IMR-90 (cell line): ENCODE measurements around the gene CDIP1. TPM values are rescaled to one million over a fixed set of nuclear protein-coding genes. Genes with fewer than 3 reads are reported as not detected.

Experiments used
- ATAC-seq: fragments of 200-7000 bp; cut with Tn5 transposase; 2 replicates; pipeline ENCODE4 v1.9.1; 2020; ENCODE audit warnings: low read depth, mild to moderate bottlenecking, moderate library complexity
- BruUV-seq: library from RNA; stranded (reverse); fragments of 400-500 nt; replicated peaks from 2 replicates; lab custom pipeline; 2021; lab: Mats Ljungman, UMichigan
- CTCF ChIA-PET: fragments of 300-600 bp; formaldehyde crosslinking; extraction: SDS; loops from one replicate; lab custom pipeline; 2021; ENCODE audit warnings: antibody characterized with exemption; lab: Yijun Ruan, JAX
- POLR2A ChIA-PET: fragments of 300-600 bp; sonication (Branson Sonifier 250); formaldehyde crosslinking; loops from one replicate; lab custom pipeline; 2022; ENCODE audit warnings: antibody characterized with exemption; ENCODE audit not compliant: unreplicated experiment; lab: Charles Lee
- DNase-seq: peaks from one replicate; pipeline ENCODE4 v3.0.0; 2013
- H2AFZ ChIP-seq: replicated peaks from 2 replicates; pipeline ENCODE3; 2013; ENCODE audit warnings: low read length, mild to moderate bottlenecking; ENCODE audit not compliant: poor library complexity
- H2AK5ac ChIP-seq: 2 replicates; pipeline ENCODE4 v1.6.1; 2013; ENCODE audit warnings: low read depth, low read length, inconsistent platforms
- H2AK9ac ChIP-seq: replicated peaks from 2 replicates; pipeline ENCODE3; 2013; ENCODE audit warnings: mild to moderate bottlenecking, low read depth, low read length, moderate library complexity; ENCODE audit not compliant: poor library complexity
- H2BK120ac ChIP-seq: 2 replicates; pipeline ENCODE4 v1.6.1; 2013; ENCODE audit warnings: low read depth, low read length, inconsistent platforms
- H2BK15ac ChIP-seq: 3 replicates; pipeline ENCODE4 v1.6.1; 2013; ENCODE audit warnings: low read depth, low read length, inconsistent platforms
- H2BK20ac ChIP-seq: 2 replicates; pipeline ENCODE4 v1.6.1; 2013; ENCODE audit warnings: low read depth, mild to moderate bottlenecking, inconsistent platforms, low read length, moderate library complexity
- H2BK5ac ChIP-seq: 2 replicates; pipeline ENCODE4 v1.6.1; 2013; ENCODE audit warnings: mild to moderate bottlenecking, low read depth, low read length, inconsistent platforms; ENCODE audit not compliant: poor library complexity, severe bottlenecking
- H3K14ac ChIP-seq: replicated peaks from 2 replicates; pipeline ENCODE4 v1.6.1; 2013; ENCODE audit warnings: low read depth, low read length, inconsistent platforms
- H3K18ac ChIP-seq: 2 replicates; pipeline ENCODE4 v1.6.1; 2013; ENCODE audit warnings: low read depth, low read length, control low read depth
- H3K23ac ChIP-seq: 2 replicates; pipeline ENCODE4 v1.6.1; 2013; ENCODE audit warnings: low read depth, low read length, inconsistent platforms
- H3K27ac ChIP-seq: 2 replicates; pipeline ENCODE4 v1.5.1; 2013; ENCODE audit warnings: mild to moderate bottlenecking, control low read depth, low read length; ENCODE audit not compliant: insufficient read depth
- H3K27me3 ChIP-seq: 2 replicates; pipeline ENCODE4 v1.6.1; 2013; ENCODE audit warnings: low read length; ENCODE audit not compliant: control insufficient read depth, insufficient read depth
- H3K36me3 ChIP-seq: 2 replicates; pipeline ENCODE4 v1.6.1; 2013; ENCODE audit warnings: low read length, mixed read lengths; ENCODE audit not compliant: control insufficient read depth, insufficient read depth
- H3K4ac ChIP-seq: 2 replicates; pipeline ENCODE4 v1.6.1; 2013; ENCODE audit warnings: low read depth, low read length, inconsistent platforms
- H3K4me1 ChIP-seq: 2 replicates; pipeline ENCODE4 v1.6.1; 2013; ENCODE audit warnings: low read length, mixed read lengths; ENCODE audit not compliant: control insufficient read depth, insufficient read depth
- H3K4me2 ChIP-seq: 2 replicates; pipeline ENCODE4 v1.6.1; 2013; ENCODE audit warnings: low read depth, mild to moderate bottlenecking, control low read depth, low read length, moderate library complexity
- H3K4me3 ChIP-seq: 2 replicates; pipeline ENCODE4 v1.5.1; 2013; ENCODE audit warnings: low read depth, mild to moderate bottlenecking, control low read depth, low read length, moderate library complexity; ENCODE audit not compliant: insufficient read depth
- H3K56ac ChIP-seq: 2 replicates; pipeline ENCODE4 v1.6.1; 2013; ENCODE audit warnings: low read length, inconsistent platforms; ENCODE audit not compliant: insufficient read depth; ENCODE audit errors: extremely low read depth
- H3K79me1 ChIP-seq, 2 experiments: 2 replicates each; pipeline ENCODE4 v1.6.1; 2013; ENCODE audit warnings: low read length in 2 of 2, inconsistent platforms in 1 of 2, low read depth in 1 of 2
- H3K9ac ChIP-seq: 2 replicates; pipeline ENCODE4 v1.6.1; 2013; ENCODE audit warnings: low read depth, low read length, control low read depth
- H3K9me1 ChIP-seq: 2 replicates; pipeline ENCODE4 v1.6.1; 2013; ENCODE audit warnings: low read length, inconsistent platforms; ENCODE audit not compliant: insufficient read depth
- H3K9me3 ChIP-seq: 2 replicates; pipeline ENCODE4 v1.6.1; 2013; ENCODE audit warnings: low read length; ENCODE audit not compliant: control insufficient read depth, insufficient read depth
- H4K20me1 ChIP-seq: 2 replicates; pipeline ENCODE4 v1.6.1; 2013; ENCODE audit warnings: low read length, inconsistent platforms; ENCODE audit not compliant: insufficient read depth
- H4K5ac ChIP-seq: 2 replicates; pipeline ENCODE4 v1.6.1; 2013; ENCODE audit warnings: mild to moderate bottlenecking, low read depth, low read length, control low read depth
- H4K8ac ChIP-seq, 2 experiments: 2 replicates each; pipeline ENCODE4 v1.6.1; 2013; ENCODE audit warnings: low read depth in 2 of 2, low read length in 2 of 2, control low read depth in 1 of 2, inconsistent platforms in 1 of 2
- H4K91ac ChIP-seq: 2 replicates; pipeline ENCODE4 v1.6.1; 2013; ENCODE audit warnings: low read depth, low read length, inconsistent platforms; ENCODE audit not compliant: insufficient read depth
- BHLHE40 ChIP-seq: fragments of 150-350 bp; IDR thresholded peaks from 2 replicates; pipeline ENCODE4 v1.6.1; 2016; ENCODE audit warnings: mild to moderate bottlenecking, low read depth, low read length
- POLR2A ChIP-seq: IDR thresholded peaks from 2 replicates; pipeline ENCODE4 v1.6.1; 2012; ENCODE audit warnings: mild to moderate bottlenecking, low read depth, low read length
- RFX5 ChIP-seq: IDR thresholded peaks from 2 replicates; pipeline ENCODE4 v1.8.0; 2012; ENCODE audit warnings: low read depth, mild to moderate bottlenecking, low read length, moderate library complexity
- WGBS, 2 experiments: methylation state at CpG; one replicate each; pipeline versions ENCODE4 v1.1.5 to v1.1.7; 2013; ENCODE audit warnings: missing lambda C conversion rate in 2 of 2; ENCODE audit not compliant: insufficient read length in 1 of 2; ENCODE audit errors: extremely low coverage in 2 of 2; 5-methylcytosine and 5-hydroxymethylcytosine counted together
- dilution Hi-C: fragments of 300-500 bp; cut with HindIII; formaldehyde crosslinking; loops from one replicate; pipeline ENCODE4 v1.14.3; 2018; ENCODE audit warnings: low sequenced_read_pairs; ENCODE audit not compliant: unreplicated experiment
- in situ Hi-C: fragments of 300-500 bp; cut with MboI; formaldehyde crosslinking; loops from 3 replicates; pipeline ENCODE4 v1.14.3; 2019; ENCODE audit warnings: low sequenced_read_pairs, inconsistent platforms, mixed read lengths
- intact Hi-C: fragments of 100-400 bp; cut with micrococcal nuclease; formaldehyde crosslinking; loops from 2 replicates; pipeline ENCODE4 v1.10.0; 2022
- polyA plus RNA-seq, 3 experiments: library from polyadenylated mRNA; depleted of rRNA; stranded (reverse); fragments of >200 nt; gene quantifications; 2 replicates each; pipeline ENCODE4 v1.2.3, GENCODE V29; 2012; ENCODE audit warnings: low replicate concordance in 1 of 3
- total RNA-seq: library from RNA; depleted of rRNA; stranded (reverse); fragments of >200 nt; gene quantifications from 2 replicates; pipeline ENCODE4 v1.2.3, GENCODE V29; 2012; rRNA removed

Gene CDIP1
- total and polyA plus RNA-seq, 2 of the 4 experiments (the other 2 are of a cell fraction): 4.8 to 14.6 TPM

GRCh38 chr16:4460936-4461249, 77.7 kb downstream of the CDIP1 start:
- no peak for ATAC-seq
- intact Hi-C loops (no loop called here), dilution Hi-C loops (no loop called here), in situ Hi-C loops (no loop called here)
- no peak for DNase-seq
- Histone ChIP-seq H2AFZ (no peak overlapping the region), H3K36me3 (peaks cover 37% of the 10 kb centered on the region), H3K27me3 (no peaks in the 10 kb centered on the region), H3K4me2 (no peak overlapping the region), H3K4me3 (no peak overlapping the region), H3K4ac (no peak overlapping the region), H3K9me3 (no peaks in the 10 kb centered on the region), H2AK5ac (no peak overlapping the region), H2BK20ac (no peak overlapping the region), H2AK9ac (no peak overlapping the region), H2BK120ac (no peak overlapping the region), H3K14ac (no peak overlapping the region), H3K9me1 (peaks cover 11% of the 10 kb centered on the region), H3K18ac (no peak overlapping the region), H3K4me1 (peaks cover 19% of the 10 kb centered on the region), H4K91ac (no peak overlapping the region), H2BK15ac (no peak overlapping the region), H4K5ac (no peak overlapping the region), H3K27ac (no peak overlapping the region), H3K56ac (no peak overlapping the region), H3K79me1 (peaks cover 0 to 27% of the 10 kb centered on the region in 2 experiments; a peak in 1 of 4 replicates), H2BK5ac (no peak overlapping the region), H3K23ac (no peak overlapping the region), H4K20me1 (peaks cover 6% of the 10 kb centered on the region), H4K8ac (no peak overlapping the region), H3K9ac (no peak overlapping the region)
- WGBS, 2 experiments: 100% methylated on average over 2 of the region's 5 CpGs; no CpG with 5 or more reads in 1 of the 2 experiments
- no TSS peak for BruUV-seq
- ChIA-PET POLR2A (interaction anchor here (0.5 kb wide), 1 partner anchor 88 kb away, joined by 4 read pairs; no protein-coding TSS in a partner anchor), CTCF (interaction anchor here (0.6 kb wide), 2 partner anchors 137 to 445 kb away, joined by 3 to 5 read pairs; no protein-coding TSS in a partner anchor)
- TF ChIP-seq POLR2A: no peak
- TF ChIP-seq BHLHE40: no peak
- TF ChIP-seq RFX5: no peak

Other genes starting within 250 kb of the CDIP1 start
- 0.36 and 0.56 TPM in 2 replicates for gene GLIS2, start 222.7 kb downstream of the CDIP1 start, total RNA-seq
- 8.4 and 9.0 TPM in 2 replicates for gene GLIS2, start 222.7 kb downstream of the CDIP1 start, polyA plus RNA-seq (2012; rRNA removed)
- 17.9 and 25.6 TPM in 2 replicates for gene PAM16, start 187.5 kb downstream of the CDIP1 start, total RNA-seq
- gene PAM16, start 187.5 kb downstream of the CDIP1 start, polyA plus RNA-seq (2012; rRNA removed): 48.4 and 69.5 TPM in 2 replicates
- gene VASN, start 166.9 kb downstream of the CDIP1 start, total RNA-seq: 9.3 and 10.3 TPM in 2 replicates
- gene VASN, start 166.9 kb downstream of the CDIP1 start, polyA plus RNA-seq (2012; rRNA removed): 83.8 and 87.2 TPM in 2 replicates
- gene CORO7, start 122.2 kb downstream of the CDIP1 start, total RNA-seq: 6.3 and 7.8 TPM in 2 replicates
- gene CORO7, start 122.2 kb downstream of the CDIP1 start, polyA plus RNA-seq (2012; rRNA removed): 23.6 and 26.7 TPM in 2 replicates
- 36.9 and 38.0 TPM in 2 replicates for gene DNAJA3, start 112.9 kb downstream of the CDIP1 start, total RNA-seq
- 40.2 TPM in 2 replicates for gene DNAJA3, start 112.9 kb downstream of the CDIP1 start, polyA plus RNA-seq (2012; rRNA removed)
- gene NMRAL1, start 64.1 kb downstream of the CDIP1 start, total RNA-seq: 67.6 and 73.6 TPM in 2 replicates
- 48.6 and 52.4 TPM in 2 replicates for gene NMRAL1, start 64.1 kb downstream of the CDIP1 start, polyA plus RNA-seq (2012; rRNA removed)
- 91.1 and 98.8 TPM in 2 replicates for gene HMOX2, start 62.4 kb downstream of the CDIP1 start, total RNA-seq
- gene HMOX2, start 62.4 kb downstream of the CDIP1 start, polyA plus RNA-seq (2012; rRNA removed): 93.9 and 109 TPM in 2 replicates
- not detected in 2 replicates for gene C16orf96, start 17.6 kb upstream of the CDIP1 start, total RNA-seq
- gene C16orf96, start 17.6 kb upstream of the CDIP1 start, polyA plus RNA-seq (2012; rRNA removed): not detected in 2 replicates
- 1.3 and 1.9 TPM in 2 replicates for gene UBALD1, start 76.1 kb upstream of the CDIP1 start, total RNA-seq
- gene UBALD1, start 76.1 kb upstream of the CDIP1 start, polyA plus RNA-seq (2012; rRNA removed): 14.5 and 20.5 TPM in 2 replicates
- 11.7 and 13.9 TPM in 2 replicates for gene MGRN1, start 86.1 kb upstream of the CDIP1 start, total RNA-seq
- gene MGRN1, start 86.1 kb upstream of the CDIP1 start, polyA plus RNA-seq (2012; rRNA removed): 26.7 and 32.7 TPM in 2 replicates
- gene NUDT16L1, start 154.8 kb upstream of the CDIP1 start, total RNA-seq: 22.9 and 28.3 TPM in 2 replicates
- 44.3 and 63.8 TPM in 2 replicates for gene NUDT16L1, start 154.8 kb upstream of the CDIP1 start, polyA plus RNA-seq (2012; rRNA removed)
- gene ANKS3, start 195.5 kb upstream of the CDIP1 start, total RNA-seq: 22.2 and 24.4 TPM in 2 replicates
- 23.7 and 25.0 TPM in 2 replicates for gene ANKS3, start 195.5 kb upstream of the CDIP1 start, polyA plus RNA-seq (2012; rRNA removed)
- 0.54 and 0.56 TPM in 2 replicates for gene DNAAF8, start 195.8 kb upstream of the CDIP1 start, total RNA-seq
- gene DNAAF8, start 195.8 kb upstream of the CDIP1 start, polyA plus RNA-seq (2012; rRNA removed): 1.7 TPM in 2 replicates
- gene ZNF500, start 228.4 kb upstream of the CDIP1 start, total RNA-seq: 4.5 and 4.7 TPM in 2 replicates
- 5.9 and 7.3 TPM in 2 replicates for gene ZNF500, start 228.4 kb upstream of the CDIP1 start, polyA plus RNA-seq (2012; rRNA removed)
- gene SEPTIN12, start 249.6 kb upstream of the CDIP1 start, total RNA-seq: not detected in 2 replicates
- not detected in 2 replicates for gene SEPTIN12, start 249.6 kb upstream of the CDIP1 start, polyA plus RNA-seq (2012; rRNA removed)